SU-DHL-6 (cell line): ENCODE data around the gene VCX2.

ENCODE experiments used
- H2AFZ ChIP-seq: fragments of 200-600 bp; sonication (generic); 2 replicates; pipeline ENCODE4 v1.6.1; 2014; ENCODE audit warnings: low read depth, mild to moderate bottlenecking, moderate library complexity, mixed read lengths, antibody characterized with exemption, low read length; ENCODE audit not compliant: severe bottlenecking
- H3F3A ChIP-seq: fragments of 200-600 bp; shearing (Covaris generic); 2 replicates; pipeline ENCODE4 v1.6.0; 2016; ENCODE audit warnings: antibody characterized with exemption, mild to moderate bottlenecking; ENCODE audit not compliant: insufficient read depth
- H3K27ac ChIP-seq: fragments of 200-600 bp; sonication (generic); 2 replicates; pipeline ENCODE4 v1.5.1; 2016; ENCODE audit warnings: low read depth, mild to moderate bottlenecking, low read length, moderate library complexity, mixed read lengths
- H3K27me3 ChIP-seq: fragments of 200-600 bp; sonication (generic), shearing (Covaris generic); 2 replicates; pipeline ENCODE4 v1.6.0; 2014; ENCODE audit warnings: mild to moderate bottlenecking, low read length
- H3K36me3 ChIP-seq: fragments of 200-600 bp; sonication (generic); 2 replicates; pipeline ENCODE4 v1.6.1; 2014; ENCODE audit warnings: mild to moderate bottlenecking, low read length, mixed read lengths
- H3K4me2 ChIP-seq: fragments of 300-600, 200-600 bp; shearing (Covaris generic), sonication (generic); 2 replicates; pipeline ENCODE4 v1.6.0; 2014; ENCODE audit warnings: low read length, low read depth, mild to moderate bottlenecking; ENCODE audit not compliant: poor library complexity, severe bottlenecking
- H3K4me3 ChIP-seq: fragments of 200-600 bp; sonication (generic); 2 replicates; pipeline ENCODE4 v1.5.1; 2014; ENCODE audit warnings: antibody characterized with exemption, low read length, mild to moderate bottlenecking, mixed read lengths; ENCODE audit not compliant: insufficient read depth, poor library complexity, severe bottlenecking
- H3K79me2 ChIP-seq: fragments of 200-600 bp; sonication (generic); 2 replicates; pipeline ENCODE4 v1.6.1; 2014; ENCODE audit warnings: mild to moderate bottlenecking, low read length, moderate library complexity; ENCODE audit not compliant: insufficient read depth
- H3K9ac ChIP-seq: fragments of 200-600 bp; sonication (generic); 2 replicates; pipeline ENCODE4 v1.7.0; 2014; ENCODE audit warnings: mild to moderate bottlenecking, low read length
- H3K9me2 ChIP-seq: fragments of 200-600 bp; sonication (generic); replicated peaks from 2 replicates; pipeline ENCODE4 v1.6.1; 2014; ENCODE audit warnings: low read length; ENCODE audit not compliant: insufficient read depth
- H3K9me3 ChIP-seq: fragments of 200-600 bp; sonication (generic); 2 replicates; pipeline ENCODE4 v1.6.1; 2014; ENCODE audit warnings: low read length, mixed read lengths; ENCODE audit not compliant: insufficient read depth
- H4K20me1 ChIP-seq: fragments of 200-600 bp; sonication (generic); 2 replicates; pipeline ENCODE4 v1.6.1; 2014; ENCODE audit warnings: low read depth, mild to moderate bottlenecking, antibody characterized with exemption, low read length, moderate library complexity, mixed read lengths
- CTCF ChIP-seq: fragments of 200-600 bp; sonication (generic); IDR thresholded peaks from one replicate; pipeline ENCODE4 v1.5.1; 2017; ENCODE audit warnings: antibody characterized with exemption, mild to moderate bottlenecking, low read length, moderate library complexity; ENCODE audit not compliant: insufficient read depth, poor library complexity, severe bottlenecking
- EZH2phosphoT487 ChIP-seq: fragments of 200-600 bp; sonication (generic), shearing (Covaris generic); conservative IDR thresholded peaks from 2 replicates; pipeline ENCODE4 v1.6.1; 2018; ENCODE audit warnings: mild to moderate bottlenecking, antibody characterized with exemption, low read length, moderate library complexity, mixed read lengths

The VCX2 gene

GRCh38 chrX:8191022-8191421 is 20.0 kb upstream of the VCX2 start:
- no peak for TF ChIP-seq CTCF
- TF ChIP-seq EZH2phosphoT487: no peak
- no peaks in the 10 kb centered on the region for H3K27me3 ChIP-seq
- H3K9me2 ChIP-seq: no peaks in the 10 kb centered on the region

GRCh38 chrX:8190341-8190830 is 19.3 kb upstream of the VCX2 start:
- no peaks in the 10 kb centered on the region for H3K9me2 ChIP-seq
- no peaks in the 10 kb centered on the region for H3K79me2 ChIP-seq
- no peaks in the 10 kb centered on the region for H4K20me1 ChIP-seq
- no peak for TF ChIP-seq CTCF
- TF ChIP-seq EZH2phosphoT487: no peak
- no peak overlapping the region for H3K27ac ChIP-seq
- H3K9me3 ChIP-seq: no peaks in the 10 kb centered on the region
- H3K36me3 ChIP-seq: no peaks in the 10 kb centered on the region
- no peaks in the 10 kb centered on the region for H3F3A ChIP-seq
- H3K9ac ChIP-seq: no peak overlapping the region
- H3K27me3 ChIP-seq: no peaks in the 10 kb centered on the region
- no peak overlapping the region for H3K4me3 ChIP-seq
- no peak overlapping the region for H3K4me2 ChIP-seq
- H2AFZ ChIP-seq: no peak overlapping the region

More at GRCh38 chrX:8191022-8191421, 20.0 kb upstream of the VCX2 start:
- Histone ChIP-seq H3K36me3 (no peaks in the 10 kb centered on the region), H2AFZ (no peak overlapping the region), H3K9me3 (no peaks in the 10 kb centered on the region), H4K20me1 (no peaks in the 10 kb centered on the region), H3K4me3 (no peak overlapping the region), H3F3A (no peaks in the 10 kb centered on the region), H3K27ac (no peak overlapping the region), H3K9ac (no peak overlapping the region), H3K4me2 (no peak overlapping the region), H3K79me2 (no peaks in the 10 kb centered on the region)

- no peak overlapping the region for H3K27ac ChIP-seq
- no peaks in the 10 kb centered on the region for H3K9me2 ChIP-seq
- H3K4me3 ChIP-seq: no peak overlapping the region
- H3K4me2 ChIP-seq: no peak overlapping the region
- H3F3A ChIP-seq: no peaks in the 10 kb centered on the region
- no peak overlapping the region for H3K9ac ChIP-seq
- no peaks in the 10 kb centered on the region for H4K20me1 ChIP-seq
- no peak overlapping the region for H2AFZ ChIP-seq
- H3K36me3 ChIP-seq: no peaks in the 10 kb centered on the region
- TF ChIP-seq CTCF: no peak
- TF ChIP-seq EZH2phosphoT487: no peak
- no peaks in the 10 kb centered on the region for H3K27me3 ChIP-seq
- H3K9me3 ChIP-seq: no peaks in the 10 kb centered on the region
- no peaks in the 10 kb centered on the region for H3K79me2 ChIP-seq
Observed at GRCh38 chrX:8189096-8189830, 18.2 kb upstream of the VCX2 start.
